WERI-Rb-1 (cell line): Measurements from ENCODE around the gene TNPO3.
"Not testable (repeated sequence)": the region's sequence is repeated elsewhere in the genome, so short reads cannot be mapped to it uniquely, and the experiment has no call there.

Experiments used
- DNase-seq: peaks from one replicate; pipeline ENCODE4 v3.0.0-alpha.2; 2020
- H3K27ac ChIP-seq: fragments of 250-450 bp; sonication (Bioruptor Pico); 2 replicates; pipeline ENCODE4 v1.5.1; 2020; ENCODE audit warnings: mild to moderate bottlenecking, moderate library complexity
- H3K27me3 ChIP-seq: fragments of 250-450 bp; sonication (Bioruptor Pico); 2 replicates; pipeline ENCODE4 v1.5.1; 2021; ENCODE audit warnings: mild to moderate bottlenecking, low read depth, moderate library complexity; ENCODE audit not compliant: insufficient read depth, severe bottlenecking
- H3K36me3 ChIP-seq: fragments of 250-450 bp; sonication (Bioruptor Pico); 2 replicates; pipeline ENCODE4 v1.5.1; 2020; ENCODE audit warnings: mild to moderate bottlenecking, moderate library complexity
- H3K4me3 ChIP-seq: 2 replicates; pipeline ENCODE4 v1.5.1; 2011; ENCODE audit warnings: low read depth, mild to moderate bottlenecking, control low read depth, low read length
- H3K9me3 ChIP-seq: fragments of 250-450 bp; sonication (Bioruptor Pico); 2 replicates; pipeline ENCODE4 v1.5.1; 2021; ENCODE audit warnings: mild to moderate bottlenecking, moderate library complexity; ENCODE audit not compliant: severe bottlenecking
- CTCF ChIP-seq: IDR thresholded peaks from 2 replicates; pipeline ENCODE4 v1.5.1; 2011; ENCODE audit warnings: low read depth, mild to moderate bottlenecking, control low read depth, inconsistent platforms, low read length

Gene TNPO3

GRCh38 chr7:129067943-129068548 is 13.1 kb upstream of the TNPO3 start:
- H3K27me3 ChIP-seq, result no peaks in the 10 kb centered on the region
- no peaks in the 10 kb centered on the region for H3K36me3 ChIP-seq
- H3K27ac ChIP-seq, result no peak overlapping the region
- TF ChIP-seq CTCF, result no peak
- DNase-seq, result no peak
- no peak overlapping the region for H3K4me3 ChIP-seq
- no peaks in the 10 kb centered on the region for H3K9me3 ChIP-seq

DNA sequence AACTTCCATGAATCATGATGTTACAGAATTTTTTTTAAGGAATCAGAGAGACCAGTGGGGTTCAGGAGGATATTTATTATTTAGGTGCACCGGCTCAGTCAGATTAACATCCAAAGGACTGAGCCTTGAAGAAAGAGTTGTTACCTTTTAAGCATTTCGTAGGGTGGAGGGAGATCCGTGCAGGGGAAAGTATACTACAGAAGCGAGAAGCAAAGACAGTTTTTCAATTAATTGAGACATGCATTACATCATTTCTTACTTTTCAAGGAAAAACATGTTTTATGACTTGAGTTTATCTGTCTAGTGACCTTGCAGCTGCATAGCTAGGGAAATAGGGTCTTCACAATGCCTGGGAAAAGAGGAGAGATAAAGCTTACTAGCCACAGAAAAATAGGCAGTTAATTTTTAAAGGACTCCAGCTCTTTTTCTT is 12.2 kb upstream of the TNPO3 start:
- not testable (repeated sequence) for H3K27me3 ChIP-seq, H3K9me3 ChIP-seq, H3K36me3 ChIP-seq, H3K27ac ChIP-seq, DNase-seq, H3K4me3 ChIP-seq

DNA sequence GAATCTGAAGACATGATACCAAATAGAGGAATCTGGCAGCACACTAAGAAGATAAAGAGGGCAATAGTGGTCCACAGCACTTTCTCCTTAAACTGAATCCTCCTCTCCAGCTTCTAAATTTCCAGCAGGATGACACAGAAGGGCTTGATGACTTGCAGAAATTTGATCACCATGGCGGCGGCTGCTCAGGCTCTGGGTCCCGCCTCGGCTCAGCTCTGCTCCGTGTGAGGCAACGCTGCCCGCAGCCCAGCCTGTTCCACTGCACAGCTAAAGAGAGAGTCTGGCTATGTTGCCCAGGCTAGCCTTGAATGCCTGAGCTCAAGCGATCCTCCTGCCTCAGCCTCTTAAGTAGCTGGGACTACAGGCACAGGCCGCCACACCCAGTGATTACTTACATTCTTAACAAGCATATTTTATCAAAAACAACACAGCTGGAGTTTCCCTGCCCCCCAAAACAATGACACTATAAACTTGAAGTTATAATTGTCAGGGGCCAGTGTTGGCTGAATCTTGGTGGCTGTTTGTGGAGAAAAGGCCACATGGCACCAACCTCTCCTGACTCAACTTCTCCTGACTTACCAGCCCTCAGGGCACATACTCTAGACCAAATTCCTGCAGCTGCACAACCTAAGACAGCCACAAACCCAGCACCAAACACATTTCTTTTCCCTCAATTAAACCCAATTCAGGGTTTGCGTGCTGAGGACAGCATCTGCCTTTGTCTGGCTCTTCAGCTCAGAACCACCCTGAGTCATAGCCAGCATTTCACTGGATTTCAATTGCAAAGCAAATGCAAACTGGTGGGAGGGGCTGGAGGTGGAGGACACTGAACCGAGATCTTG is 11.6 kb upstream of the TNPO3 start:
- Histone ChIP-seq H3K9me3 (no peaks in the 10 kb centered on the region), H3K4me3 (no peak overlapping the region), H3K27ac (no peak overlapping the region), H3K36me3 (no peaks in the 10 kb centered on the region), H3K27me3 (no peaks in the 10 kb centered on the region)
- TF ChIP-seq CTCF, result no peak
- no peak for DNase-seq

DNA sequence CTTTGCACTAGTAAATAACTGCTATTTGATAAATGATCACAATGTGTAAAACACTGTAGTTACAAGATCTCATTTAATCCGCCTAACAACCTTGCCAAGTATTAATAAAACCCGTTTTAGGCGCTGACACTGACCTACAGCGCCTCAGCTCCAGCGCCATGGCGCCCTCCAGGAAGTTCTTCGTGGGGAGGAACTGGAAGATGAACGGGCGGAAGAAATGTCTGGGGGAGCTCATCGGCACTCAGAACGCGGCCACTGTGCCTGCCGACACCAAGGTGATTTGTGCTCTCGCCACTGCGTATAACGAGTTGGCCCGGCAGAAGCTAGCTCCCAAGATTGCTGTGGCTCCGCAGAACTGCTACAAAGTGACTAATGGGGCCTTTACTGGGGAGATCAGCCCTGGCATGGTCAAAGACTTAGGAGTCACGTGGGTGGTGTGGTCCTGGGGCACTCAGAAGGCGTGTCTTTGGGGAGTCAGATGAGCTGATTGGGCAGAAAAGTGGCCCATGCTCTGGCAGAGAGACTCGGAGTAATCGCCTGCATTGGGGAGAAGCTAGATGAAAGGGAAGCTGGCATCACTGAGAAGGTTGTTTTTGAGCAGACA is 1.1 kb upstream of the TNPO3 start:
- no peak for TF ChIP-seq CTCF
- DNase-seq, result no peak
- H3K27me3 ChIP-seq, result no peaks in the 10 kb centered on the region
- H3K9me3 ChIP-seq, result no peaks in the 10 kb centered on the region
- peaks cover 17% of the 10 kb centered on the region for H3K36me3 ChIP-seq
- no peak overlapping the region for H3K27ac ChIP-seq
- no peak overlapping the region for H3K4me3 ChIP-seq

- DNase-seq, result no peak
- H3K36me3 ChIP-seq, result peaks cover 21% of the 10 kb centered on the region
- peak overlapping the region; percentile 65 for H3K4me3 ChIP-seq
- H3K27ac ChIP-seq, result peak overlapping the region; percentile 97
- H3K9me3 ChIP-seq, result no peaks in the 10 kb centered on the region
- H3K27me3 ChIP-seq, result no peaks in the 10 kb centered on the region
- no peak for TF ChIP-seq CTCF
Measured at GRCh38 chr7:129055294-129055816, 444 bp upstream of the TNPO3 start.

- no peak for DNase-seq
- Histone ChIP-seq H3K36me3 (peaks cover 32% of the 10 kb centered on the region), H3K27ac (peak overlapping the region; percentile 97)
Measured at GRCh38 chr7:129053938-129054437, 923 bp downstream of the TNPO3 start.

More at GRCh38 chr7:129053938-129054437, 923 bp downstream of the TNPO3 start:
- Histone ChIP-seq H3K9me3 (no peaks in the 10 kb centered on the region), H3K4me3 (peak overlapping the region; percentile 65), H3K27me3 (no peaks in the 10 kb centered on the region)
- no peak for TF ChIP-seq CTCF
